ENCODE results near the gene EMC10.

DNA sequence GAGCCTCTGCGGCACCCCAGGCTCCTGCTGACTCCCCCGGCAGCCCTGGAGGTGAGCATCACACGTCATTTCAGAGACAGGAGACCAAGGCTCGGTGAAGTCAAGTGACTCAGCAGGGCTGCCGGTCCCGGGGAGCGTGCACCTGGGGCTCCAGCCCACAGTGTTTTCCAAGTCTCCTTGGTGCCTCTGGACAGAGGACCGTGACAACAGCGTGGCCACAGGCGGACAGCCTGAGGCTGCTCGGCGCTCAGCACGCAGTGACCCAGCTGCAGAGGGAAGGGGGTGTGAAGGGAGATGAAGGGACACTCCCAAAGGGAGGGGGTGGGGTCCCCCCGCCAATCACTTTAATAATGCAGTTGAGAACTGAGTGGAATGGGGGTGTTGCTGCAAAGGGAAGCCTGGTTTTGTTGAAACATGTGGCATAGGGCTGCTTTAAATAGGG is 54.9 kb downstream of the EMC10 start:
- TF ChIP-seq, protein P1, sequence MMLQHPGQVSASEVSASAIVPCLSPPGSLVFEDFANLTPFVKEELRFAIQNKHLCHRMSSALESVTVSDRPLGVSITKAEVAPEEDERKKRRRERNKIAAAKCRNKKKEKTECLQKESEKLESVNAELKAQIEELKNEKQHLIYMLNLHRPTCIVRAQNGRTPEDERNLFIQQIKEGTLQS (IDR thresholded peaks at IDR 0.05; ENCODE audit: borderline replicate concordance, extremely low read depth, low read depth, low read length): no peak
- TF ChIP-seq POLR2A (IDR thresholded peaks at IDR 0.05; ENCODE audit: low read depth, low read length) (no peak), YY1 (IDR thresholded peaks at IDR 0.05; ENCODE audit: low read depth, low read length) (no peak), HDGF (IDR thresholded peaks at IDR 0.05) (no peak), EZH2 (IDR thresholded peaks at IDR 0.05; ENCODE audit: borderline replicate concordance, control insufficient read depth, low read depth, low read length) (no peak), ZNF274 (IDR thresholded peaks at IDR 0.05; ENCODE audit: insufficient read depth, insufficient read length) (no peak), TAF1 (IDR thresholded peaks at IDR 0.05; ENCODE audit: borderline replicate concordance, low read depth, low read length) (no peak)
- TF ChIP-seq, protein P2, sequence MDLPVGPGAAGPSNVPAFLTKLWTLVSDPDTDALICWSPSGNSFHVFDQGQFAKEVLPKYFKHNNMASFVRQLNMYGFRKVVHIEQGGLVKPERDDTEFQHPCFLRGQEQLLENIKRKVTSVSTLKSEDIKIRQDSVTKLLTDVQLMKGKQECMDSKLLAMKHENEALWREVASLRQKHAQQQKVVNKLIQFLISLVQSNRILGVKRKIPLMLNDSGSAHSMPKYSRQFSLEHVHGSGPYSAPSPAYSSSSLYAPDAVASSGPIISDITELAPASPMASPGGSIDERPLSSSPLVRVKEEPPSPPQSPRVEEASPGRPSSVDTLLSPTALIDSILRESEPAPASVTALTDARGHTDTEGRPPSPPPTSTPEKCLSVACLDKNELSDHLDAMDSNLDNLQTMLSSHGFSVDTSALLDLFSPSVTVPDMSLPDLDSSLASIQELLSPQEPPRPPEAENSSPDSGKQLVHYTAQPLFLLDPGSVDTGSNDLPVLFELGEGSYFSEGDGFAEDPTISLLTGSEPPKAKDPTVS (IDR thresholded peaks at IDR 0.05; ENCODE audit: low read depth, low read length): no peak
- TF ChIP-seq, protein P3, sequence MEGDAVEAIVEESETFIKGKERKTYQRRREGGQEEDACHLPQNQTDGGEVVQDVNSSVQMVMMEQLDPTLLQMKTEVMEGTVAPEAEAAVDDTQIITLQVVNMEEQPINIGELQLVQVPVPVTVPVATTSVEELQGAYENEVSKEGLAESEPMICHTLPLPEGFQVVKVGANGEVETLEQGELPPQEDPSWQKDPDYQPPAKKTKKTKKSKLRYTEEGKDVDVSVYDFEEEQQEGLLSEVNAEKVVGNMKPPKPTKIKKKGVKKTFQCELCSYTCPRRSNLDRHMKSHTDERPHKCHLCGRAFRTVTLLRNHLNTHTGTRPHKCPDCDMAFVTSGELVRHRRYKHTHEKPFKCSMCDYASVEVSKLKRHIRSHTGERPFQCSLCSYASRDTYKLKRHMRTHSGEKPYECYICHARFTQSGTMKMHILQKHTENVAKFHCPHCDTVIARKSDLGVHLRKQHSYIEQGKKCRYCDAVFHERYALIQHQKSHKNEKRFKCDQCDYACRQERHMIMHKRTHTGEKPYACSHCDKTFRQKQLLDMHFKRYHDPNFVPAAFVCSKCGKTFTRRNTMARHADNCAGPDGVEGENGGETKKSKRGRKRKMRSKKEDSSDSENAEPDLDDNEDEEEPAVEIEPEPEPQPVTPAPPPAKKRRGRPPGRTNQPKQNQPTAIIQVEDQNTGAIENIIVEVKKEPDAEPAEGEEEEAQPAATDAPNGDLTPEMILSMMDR (IDR thresholded peaks at IDR 0.05 in 2 of 3, conservative IDR thresholded peaks at IDR 0.05 in 1 of 3; ENCODE audit: control insufficient read depth in 2 of 3, extremely low read depth in 1 of 3, insufficient read depth in 1 of 3, low read depth in 3 of 3, low read length in 3 of 3): no peak
